Activated CD4-positive, alpha-beta T cell treated with anti-CD3 and anti-CD28 coated beads for 36 hours (primary cell): Measurements from ENCODE around the gene PDYN. TPM values are rescaled to one million over a fixed set of nuclear protein-coding genes. Genes with fewer than 3 reads are reported as not detected.

Experiments used
- ATAC-seq: fragments of 200-7000 bp; cut with Tn5 transposase; one replicate; pipeline ENCODE4 v1.10.0; 2021; ENCODE audit warnings: mild to moderate bottlenecking, moderate library complexity
- CTCF ChIA-PET: fragments of 350-600 bp; sonication (Branson Sonifier 250); formaldehyde crosslinking; loops from one replicate; lab custom pipeline; 2021; ENCODE audit warnings: antibody characterized with exemption; lab: Charles Lee
- POLR2A ChIA-PET: fragments of 350-600 bp; sonication (Branson Sonifier 250); formaldehyde crosslinking; loops from one replicate; lab custom pipeline; 2021; ENCODE audit warnings: antibody characterized with exemption, inconsistent platforms; lab: Charles Lee
- DNase-seq: peaks from one replicate; pipeline ENCODE4 v3.0.0-alpha.2; 2020
- H3K27ac Mint-ChIP-seq: one replicate; pipeline ENCODE4 v1.8.0; 2021; ENCODE audit warnings: mixed read lengths
- H3K27me3 Mint-ChIP-seq: one replicate; pipeline ENCODE4 v1.8.0; 2021; ENCODE audit warnings: mixed read lengths
- H3K36me3 Mint-ChIP-seq: one replicate; pipeline ENCODE4 v1.8.0; 2021; ENCODE audit warnings: low read depth, mixed read lengths
- H3K4me1 Mint-ChIP-seq: one replicate; pipeline ENCODE4 v1.8.0; 2021; ENCODE audit warnings: mixed read lengths
- H3K4me3 Mint-ChIP-seq: one replicate; pipeline ENCODE4 v1.8.0; 2021; ENCODE audit warnings: mild to moderate bottlenecking, moderate library complexity, mixed read lengths
- H3K9me3 Mint-ChIP-seq: one replicate; pipeline ENCODE4 v1.8.0; 2021; ENCODE audit warnings: low read depth, mixed read lengths
- intact Hi-C, 2 experiments: fragments of 100-400 bp; cut with DNase I in 1 of 2; cut with micrococcal nuclease in 1 of 2; formaldehyde crosslinking; loops; one replicate each; pipeline versions ENCODE4 v1.14.2 to v1.15.1; 2022 to 2024; cut with DNase I, micrococcal nuclease
- total RNA-seq, 2 experiments: library from RNA; stranded (reverse); gene quantifications; one replicate each; pipeline ENCODE4 v1.2.3, GENCODE V29; 2021

PDYN gene
- total RNA-seq, 2 experiments from 2014 or later: not detected

DNA sequence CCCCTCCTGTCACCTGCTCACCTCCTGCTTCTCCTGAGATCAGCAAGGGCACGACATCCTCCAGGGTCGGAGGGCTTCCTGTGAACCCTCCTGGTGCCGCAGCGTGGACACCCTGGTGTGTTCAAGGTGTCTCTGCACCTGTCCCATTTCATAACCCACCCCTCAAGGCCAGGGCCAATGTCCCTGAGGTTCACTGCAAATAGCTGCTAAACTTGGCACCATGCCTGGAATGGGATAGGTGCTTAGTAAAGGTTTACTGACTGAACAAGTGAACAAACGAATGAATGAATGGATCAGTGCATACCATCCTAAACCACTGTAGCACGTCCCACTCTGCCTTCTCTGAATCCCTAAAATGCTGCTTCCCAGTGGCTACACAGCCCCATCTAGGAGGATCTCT lies 63.7 kb downstream of the PDYN start:
- H3K4me1 Mint-ChIP-seq: no peaks in the 10 kb centered on the region
- no peaks in the 10 kb centered on the region for H3K9me3 Mint-ChIP-seq
- intact Hi-C loops: no loop called here
- peaks cover 29% of the 10 kb centered on the region for H3K27me3 Mint-ChIP-seq
- ChIA-PET POLR2A (no interaction called here), CTCF (no interaction called here)
- H3K4me3 Mint-ChIP-seq: no peak overlapping the region
- DNase-seq (no peak), ATAC-seq (no peak)
- H3K36me3 Mint-ChIP-seq: no peaks in the 10 kb centered on the region
- H3K27ac Mint-ChIP-seq: no peak overlapping the region

DNA sequence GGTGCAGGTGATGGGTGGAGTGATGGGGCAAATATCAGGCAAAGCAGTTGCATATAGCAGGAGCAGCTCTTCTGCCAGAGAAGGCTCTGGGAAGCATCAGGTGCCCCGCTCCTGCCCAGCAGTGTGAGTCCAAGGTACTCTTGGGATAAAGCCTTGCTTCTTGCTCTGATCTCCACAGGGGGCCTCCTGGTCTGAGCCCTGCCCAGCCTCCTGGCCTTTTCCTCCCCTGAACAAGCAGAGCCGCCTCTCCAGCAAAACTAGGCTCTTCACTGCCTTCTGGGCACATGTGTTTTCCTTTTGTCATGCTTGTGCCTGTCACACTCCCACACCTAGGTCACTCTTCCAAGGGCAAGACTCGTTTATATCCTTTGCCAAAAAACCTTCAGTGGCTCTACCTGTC lies 64.4 kb downstream of the PDYN start:
- Mint-ChIP-seq H3K36me3 (no peaks in the 10 kb centered on the region), H3K4me3 (no peak overlapping the region), H3K4me1 (no peaks in the 10 kb centered on the region), H3K27ac (no peak overlapping the region), H3K27me3 (peaks cover 29% of the 10 kb centered on the region), H3K9me3 (no peaks in the 10 kb centered on the region)
- POLR2A ChIA-PET: interaction anchor here (0.6 kb wide), 1 partner anchor 306 kb away, joined by 4 read pairs; no protein-coding TSS in a partner anchor
- CTCF ChIA-PET: no interaction called here
- ATAC-seq (no peak), DNase-seq (no peak)
- intact Hi-C loops: no loop called here

DNA sequence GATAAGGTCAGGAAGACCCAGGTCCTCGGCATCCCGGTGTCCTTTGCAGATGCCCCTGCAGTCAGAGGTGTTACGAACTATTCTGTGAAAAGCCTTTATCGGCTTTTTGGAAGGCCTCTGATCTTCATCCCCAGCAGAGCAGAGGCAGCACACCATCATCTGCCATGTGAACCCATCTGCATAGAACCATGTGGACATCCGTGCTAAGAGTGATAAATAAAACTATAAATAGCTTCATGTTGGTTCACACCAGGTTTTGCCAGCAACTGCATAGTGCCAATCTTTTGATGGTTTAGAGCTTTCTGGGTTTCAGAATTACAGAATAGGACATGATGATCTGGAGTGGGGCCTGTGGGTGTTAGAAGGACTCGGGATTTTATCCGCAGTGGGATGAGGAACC lies 65.1 kb downstream of the PDYN start:
- intact Hi-C loops: no loop called here
- CTCF ChIA-PET: no interaction called here

More for the DNA sequence above, 65.1 kb downstream of the PDYN start:
- POLR2A ChIA-PET: interaction anchor here (0.6 kb wide), 1 partner anchor 307 kb away, joined by 4 read pairs; no protein-coding TSS in a partner anchor
- no peaks in the 10 kb centered on the region for H3K9me3 Mint-ChIP-seq
- no peaks in the 10 kb centered on the region for H3K36me3 Mint-ChIP-seq
- no peaks in the 10 kb centered on the region for H3K4me1 Mint-ChIP-seq
- DNase-seq (no peak), ATAC-seq (no peak)
- H3K4me3 Mint-ChIP-seq: no peak overlapping the region
- peaks cover 29% of the 10 kb centered on the region for H3K27me3 Mint-ChIP-seq
- H3K27ac Mint-ChIP-seq: no peak overlapping the region

Other genes starting within 250 kb of the PDYN start
- under 1 TPM in 1 of 2 experiments, not detected in 1; 0.05 TPM for gene SIRPA, start 98.7 kb downstream of the PDYN start, total RNA-seq
- gene STK35, start 107.8 kb upstream of the PDYN start, total RNA-seq: 10 to 100 TPM; 18.2 to 20.9 TPM